ENCODE measurements around the gene KIF19. TPM values are rescaled to one million over a fixed set of nuclear protein-coding genes. Genes with fewer than 3 reads are reported as not detected.

KIF19 gene
- total RNA-seq, 2 donors from 2014 or later = 0.27 to 2.4 TPM

GRCh38 chr17:74292495-74292894 is 33.5 kb upstream of the KIF19 start:
- Mint-ChIP-seq H3K4me1 (peaks cover 13% of the 10 kb centered on the region), H3K4me3 (no peak overlapping the region), H3K27ac (no peak overlapping the region), H3K27me3 (ENCODE audit: insufficient read depth) (peaks cover 3% of the 10 kb centered on the region), H3K36me3 (ENCODE audit: low read depth) (no peaks in the 10 kb centered on the region), H3K9me3 (peaks cover 3% of the 10 kb centered on the region)
- peaks cover 7% of the 10 kb centered on the region for H3K9me3 ChIP-seq (ENCODE audit: control insufficient read depth, low read length)
- no peak overlapping the region for H3K27ac ChIP-seq (ENCODE audit: low read depth, low read length)
- no peaks in the 10 kb centered on the region for H3K27me3 ChIP-seq (ENCODE audit: control insufficient read depth, insufficient read depth, low read length, poor library complexity, severe bottlenecking)
- DNase-seq = no peak
- no peaks in the 10 kb centered on the region for H3K4me1 ChIP-seq (ENCODE audit: control insufficient read depth, insufficient read depth, low read length)
- TF ChIP-seq CTCF (conservative IDR thresholded peaks at IDR 0.05) = no peak
- WGBS, 2 experiments (ENCODE audit: insufficient coverage in 1 of 2, insufficient read length in 1 of 2) = 93 to 95% methylated on average over 6 to 10 of the region's 10 CpGs
- H3K9ac ChIP-seq (ENCODE audit: extremely low read depth, low read length, poor library complexity, severe bottlenecking) = no peak overlapping the region
- no peak overlapping the region for H3K4me3 ChIP-seq (ENCODE audit: low read length)
- H3K36me3 ChIP-seq (ENCODE audit: control insufficient read depth, insufficient read depth, low read length) = no peaks in the 10 kb centered on the region

GRCh38 chr17:74295625-74296547 is 30.1 kb upstream of the KIF19 start:
- WGBS, 2 experiments (ENCODE audit: insufficient coverage in 1 of 2, insufficient read length in 1 of 2) = 85 to 96% methylated on average over 6 to 10 of the region's 10 CpGs
- no peak overlapping the region for H3K27ac ChIP-seq (ENCODE audit: low read depth, low read length)
- H3K9ac ChIP-seq (ENCODE audit: extremely low read depth, low read length, poor library complexity, severe bottlenecking) = no peak overlapping the region
- Mint-ChIP-seq H3K36me3 (ENCODE audit: low read depth) (no peaks in the 10 kb centered on the region), H3K4me3 (no peak overlapping the region), H3K4me1 (peaks cover 15% of the 10 kb centered on the region), H3K27ac (no peak overlapping the region), H3K9me3 (peaks cover 3% of the 10 kb centered on the region), H3K27me3 (ENCODE audit: insufficient read depth) (peaks cover 16% of the 10 kb centered on the region)
- no peaks in the 10 kb centered on the region for H3K36me3 ChIP-seq (ENCODE audit: control insufficient read depth, insufficient read depth, low read length)
- no peak for DNase-seq
- no peak for TF ChIP-seq CTCF (conservative IDR thresholded peaks at IDR 0.05)
- peaks cover 7% of the 10 kb centered on the region for H3K9me3 ChIP-seq (ENCODE audit: control insufficient read depth, low read length)
- H3K4me1 ChIP-seq (ENCODE audit: control insufficient read depth, insufficient read depth, low read length) = no peaks in the 10 kb centered on the region
- H3K27me3 ChIP-seq (ENCODE audit: control insufficient read depth, insufficient read depth, low read length, poor library complexity, severe bottlenecking) = no peaks in the 10 kb centered on the region
- no peak overlapping the region for H3K4me3 ChIP-seq (ENCODE audit: low read length)

- H3K9me3 ChIP-seq (ENCODE audit: control insufficient read depth, low read length) = peaks cover 7% of the 10 kb centered on the region
- H3K4me1 ChIP-seq (ENCODE audit: control insufficient read depth, insufficient read depth, low read length) = no peaks in the 10 kb centered on the region
- no peaks in the 10 kb centered on the region for H3K36me3 ChIP-seq (ENCODE audit: control insufficient read depth, insufficient read depth, low read length)
- peaks cover 16% of the 10 kb centered on the region for H3K27me3 Mint-ChIP-seq (ENCODE audit: insufficient read depth)
- H3K27me3 ChIP-seq (ENCODE audit: control insufficient read depth, insufficient read depth, low read length, poor library complexity, severe bottlenecking) = no peaks in the 10 kb centered on the region
- no peak overlapping the region for H3K27ac Mint-ChIP-seq
- H3K4me1 Mint-ChIP-seq = peaks cover 15% of the 10 kb centered on the region
- 18 to 20% methylated on average over 5 of the region's 5 CpGs for WGBS, 2 experiments (ENCODE audit: insufficient coverage in 1 of 2, insufficient read length in 1 of 2)
- H3K36me3 Mint-ChIP-seq (ENCODE audit: low read depth) = no peaks in the 10 kb centered on the region
- no peak overlapping the region for H3K9ac ChIP-seq (ENCODE audit: extremely low read depth, low read length, poor library complexity, severe bottlenecking)
- H3K9me3 Mint-ChIP-seq = peaks cover 3% of the 10 kb centered on the region
- TF ChIP-seq CTCF (conservative IDR thresholded peaks at IDR 0.05) = peak; percentile 84
- H3K27ac ChIP-seq (ENCODE audit: low read depth, low read length) = no peak overlapping the region
- DNase-seq = peak; percentile 94
- no peak overlapping the region for H3K4me3 Mint-ChIP-seq
- no peak overlapping the region for H3K4me3 ChIP-seq (ENCODE audit: low read length)
Measured at GRCh38 chr17:74296548-74296936, 29.5 kb upstream of the KIF19 start.

All from endodermal cell (in vitro differentiated cells).